Neural progenitor cell (in vitro differentiated cells): Measurements from ENCODE around the gene HPD. TPM values are rescaled to one million over a fixed set of nuclear protein-coding genes. Genes with fewer than 3 reads are reported as not detected.

Experiments
- DNase-seq: peaks from one replicate; pipeline ENCODE4 v3.0.0-alpha.2; 2016; ENCODE audit warnings: low spot score
- H2AFZ ChIP-seq: fragments of 200-600 bp; sonication (generic); replicated peaks from 2 replicates; pipeline ENCODE4 v1.6.1; 2016; ENCODE audit warnings: antibody characterized with exemption
- H3F3A ChIP-seq: fragments of 200-600 bp; sonication (generic); 2 replicates; pipeline ENCODE4 v1.6.1; 2016; ENCODE audit warnings: antibody characterized with exemption, low read depth
- H3K27ac ChIP-seq: fragments of 200-600 bp; sonication (generic); 2 replicates; pipeline ENCODE4 v1.5.1; 2016; ENCODE audit warnings: mild to moderate bottlenecking
- H3K27me3 ChIP-seq: fragments of 200-600 bp; sonication (generic); 2 replicates; pipeline ENCODE4 v1.6.1; 2016; ENCODE audit warnings: mild to moderate bottlenecking, moderate library complexity
- H3K36me3 ChIP-seq: fragments of 200-600 bp; sonication (generic); 2 replicates; pipeline ENCODE4 v1.5.1; 2016
- H3K4me1 ChIP-seq: fragments of 200-600 bp; sonication (generic); 2 replicates; pipeline ENCODE4 v1.6.1; 2016; ENCODE audit warnings: mixed run types
- H3K4me2 ChIP-seq: fragments of 200-600 bp; sonication (generic); 2 replicates; pipeline ENCODE4 v1.6.1; 2016
- H3K4me3 ChIP-seq: fragments of 200-600 bp; sonication (generic); 2 replicates; pipeline ENCODE4 v1.5.1; 2016
- H3K79me2 ChIP-seq: fragments of 200-600 bp; sonication (generic); 2 replicates; pipeline ENCODE4 v1.6.1; 2016; ENCODE audit warnings: low read depth
- H3K9ac ChIP-seq: fragments of 200-600 bp; sonication (generic); 2 replicates; pipeline ENCODE4 v1.6.1; 2016
- H3K9me3 ChIP-seq: fragments of 200-600 bp; sonication (generic); 2 replicates; pipeline ENCODE4 v1.5.1; 2016; ENCODE audit warnings: low read depth
- H4K20me1 ChIP-seq: fragments of 200-600 bp; sonication (generic); 2 replicates; pipeline ENCODE4 v1.6.1; 2016; ENCODE audit warnings: low read depth
- H3K27ac Mint-ChIP-seq: 3 replicates; pipeline ENCODE4 v1.8.0; 2021; ENCODE audit warnings: mixed read lengths
- H3K27me3 Mint-ChIP-seq: 2 replicates; pipeline ENCODE4 v1.8.0; 2022; ENCODE audit warnings: low read depth, mild to moderate bottlenecking, inconsistent platforms, moderate library complexity, mixed read lengths; ENCODE audit not compliant: insufficient read depth
- H3K36me3 Mint-ChIP-seq: 3 replicates; pipeline ENCODE4 v1.8.0; 2021; ENCODE audit warnings: mixed read lengths
- H3K4me1 Mint-ChIP-seq: 3 replicates; pipeline ENCODE4 v1.8.0; 2021; ENCODE audit warnings: mixed read lengths
- H3K4me3 Mint-ChIP-seq: 3 replicates; pipeline ENCODE4 v1.8.0; 2021; ENCODE audit warnings: mild to moderate bottlenecking, moderate library complexity, mixed read lengths
- H3K9me3 Mint-ChIP-seq: 3 replicates; pipeline ENCODE4 v1.8.0; 2020; ENCODE audit warnings: mixed read lengths
- CTCF ChIP-seq: fragments of 200-600 bp; sonication (generic); IDR thresholded peaks from 2 replicates; pipeline ENCODE4 v1.5.1; 2017; ENCODE audit warnings: antibody characterized with exemption, mild to moderate bottlenecking
- EZH2 ChIP-seq: fragments of 200-600 bp; sonication (generic); IDR thresholded peaks from 2 replicates; pipeline ENCODE4 v1.6.1; 2017; ENCODE audit warnings: antibody characterized with exemption, mild to moderate bottlenecking, moderate library complexity
- EZH2phosphoT487 ChIP-seq: fragments of 200-600 bp; sonication (generic); IDR thresholded peaks from 2 replicates; pipeline ENCODE4 v1.6.1; 2017; ENCODE audit warnings: antibody characterized with exemption
- total RNA-seq: library from RNA; depleted of rRNA; stranded (reverse); fragments of >200 nt; gene quantifications from 2 replicates; pipeline ENCODE4 v1.2.3, GENCODE V29; 2015; ENCODE audit warnings: low replicate concordance

HPD gene
- total RNA-seq, 1 donor from 2014 or later = not detected

- Histone ChIP-seq H3K27me3 (no peaks in the 10 kb centered on the region), H3K36me3 (no peaks in the 10 kb centered on the region), H3K4me1 (no peaks in the 10 kb centered on the region), H3K9me3 (no peaks in the 10 kb centered on the region), H3K4me2 (no peak overlapping the region), H3K4me3 (no peak overlapping the region), H2AFZ (no peak overlapping the region), H3K79me2 (no peaks in the 10 kb centered on the region), H3K9ac (no peak overlapping the region), H4K20me1 (no peaks in the 10 kb centered on the region), H3K27ac (no peak overlapping the region), H3F3A (no peaks in the 10 kb centered on the region)
- no peak overlapping the region for H3K4me3 Mint-ChIP-seq
- H3K4me1 Mint-ChIP-seq = peaks cover 2% of the 10 kb centered on the region
- no peaks in the 10 kb centered on the region for H3K36me3 Mint-ChIP-seq
- H3K27me3 Mint-ChIP-seq = peaks cover 9% of the 10 kb centered on the region
- no peak for DNase-seq
- TF ChIP-seq CTCF = no peak
- no peak for TF ChIP-seq EZH2phosphoT487
- no peak for TF ChIP-seq EZH2
- no peak overlapping the region for H3K27ac Mint-ChIP-seq
- H3K9me3 Mint-ChIP-seq = no peaks in the 10 kb centered on the region
Observed at GRCh38 chr12:121875582-121875981, 16.9 kb upstream of the HPD start.

- peaks cover 9% of the 10 kb centered on the region for H3K27me3 Mint-ChIP-seq
- no peak overlapping the region for H3K9ac ChIP-seq
- no peak overlapping the region for H3K27ac ChIP-seq
- H3K9me3 Mint-ChIP-seq = no peaks in the 10 kb centered on the region
- peak overlapping the region; percentile 30 for H3K27ac Mint-ChIP-seq
- no peaks in the 10 kb centered on the region for H3K9me3 ChIP-seq
- no peaks in the 10 kb centered on the region for H4K20me1 ChIP-seq
- no peak overlapping the region for H3K4me3 ChIP-seq
- H3K4me1 ChIP-seq = no peaks in the 10 kb centered on the region
- no peaks in the 10 kb centered on the region for H3F3A ChIP-seq
- H3K4me2 ChIP-seq = no peak overlapping the region
- DNase-seq = no peak
- no peak overlapping the region for H3K4me3 Mint-ChIP-seq
- H3K4me1 Mint-ChIP-seq = peaks cover 2% of the 10 kb centered on the region
- no peaks in the 10 kb centered on the region for H3K36me3 ChIP-seq
- H2AFZ ChIP-seq = no peak overlapping the region
- no peak for TF ChIP-seq EZH2phosphoT487
- TF ChIP-seq EZH2 = no peak
- TF ChIP-seq CTCF = no peak
- H3K79me2 ChIP-seq = no peaks in the 10 kb centered on the region
- no peaks in the 10 kb centered on the region for H3K36me3 Mint-ChIP-seq
- no peaks in the 10 kb centered on the region for H3K27me3 ChIP-seq
Observed at GRCh38 chr12:121874071-121874470, 15.4 kb upstream of the HPD start.

GRCh38 chr12:121873216-121873569 lies 14.5 kb upstream of the HPD start:
- TF ChIP-seq EZH2 (no peak), EZH2phosphoT487 (no peak), CTCF (no peak)
- Mint-ChIP-seq H3K9me3 (no peaks in the 10 kb centered on the region), H3K36me3 (no peaks in the 10 kb centered on the region), H3K4me1 (peaks cover 2% of the 10 kb centered on the region), H3K27ac (no peak overlapping the region), H3K27me3 (peaks cover 9% of the 10 kb centered on the region), H3K4me3 (no peak overlapping the region)
- Histone ChIP-seq H3K79me2 (no peaks in the 10 kb centered on the region), H3K4me1 (no peaks in the 10 kb centered on the region), H3K9me3 (no peaks in the 10 kb centered on the region), H4K20me1 (no peaks in the 10 kb centered on the region), H3F3A (no peaks in the 10 kb centered on the region), H2AFZ (no peak overlapping the region), H3K36me3 (no peaks in the 10 kb centered on the region), H3K9ac (no peak overlapping the region), H3K27me3 (no peaks in the 10 kb centered on the region), H3K4me3 (no peak overlapping the region), H3K27ac (no peak overlapping the region), H3K4me2 (no peak overlapping the region)
- no peak for DNase-seq
